Mesendoderm (in vitro differentiated cells): Measurements from ENCODE around the gene LGALS12.

Source experiments
- DNase-seq: peaks from one replicate; pipeline ENCODE4 v3.0.0; 2013
- H2AK5ac ChIP-seq: 2 replicates; pipeline ENCODE4 v1.6.1; 2013; ENCODE audit warnings: low read length, inconsistent platforms
- H2BK120ac ChIP-seq: 2 replicates; pipeline ENCODE4 v1.6.1; 2013; ENCODE audit warnings: low read depth, mild to moderate bottlenecking, low read length, moderate library complexity, mixed read lengths
- H2BK15ac ChIP-seq: replicated peaks from 2 replicates; pipeline ENCODE4 v1.6.1; 2013; ENCODE audit warnings: low read depth, mild to moderate bottlenecking, moderate library complexity
- H2BK5ac ChIP-seq: 2 replicates; pipeline ENCODE4 v1.6.1; 2013; ENCODE audit warnings: low read length, inconsistent platforms
- H3K18ac ChIP-seq: 2 replicates; pipeline ENCODE4 v1.6.1; 2013; ENCODE audit warnings: mild to moderate bottlenecking, low read length, mixed read lengths
- H3K23ac ChIP-seq: one replicate; pipeline ENCODE4 v1.6.1; 2013; ENCODE audit warnings: low read length
- H3K27ac ChIP-seq: 2 replicates; pipeline ENCODE4 v1.5.1; 2013; ENCODE audit warnings: low read depth, mild to moderate bottlenecking, inconsistent platforms, low read length, moderate library complexity
- H3K27me3 ChIP-seq: 2 replicates; pipeline ENCODE4 v1.6.1; 2013; ENCODE audit warnings: low read length, control low read depth, mild to moderate bottlenecking, inconsistent platforms; ENCODE audit not compliant: insufficient read depth, poor library complexity
- H3K36me3 ChIP-seq: 2 replicates; pipeline ENCODE4 v1.6.1; 2013; ENCODE audit warnings: low read length, inconsistent platforms; ENCODE audit not compliant: control insufficient read depth, insufficient read depth
- H3K4ac ChIP-seq: one replicate; pipeline ENCODE4 v1.6.1; 2013; ENCODE audit warnings: low read depth, mild to moderate bottlenecking, low read length, moderate library complexity
- H3K4me1 ChIP-seq: 2 replicates; pipeline ENCODE4 v1.6.1; 2013; ENCODE audit warnings: low read depth, low read length, inconsistent platforms; ENCODE audit not compliant: control insufficient read depth
- H3K4me2 ChIP-seq: 2 replicates; pipeline ENCODE4 v1.6.1; 2013; ENCODE audit warnings: low read length
- H3K4me3 ChIP-seq: 2 replicates; pipeline ENCODE4 v1.5.1; 2013; ENCODE audit warnings: mild to moderate bottlenecking, low read length
- H3K56ac ChIP-seq: one replicate; pipeline ENCODE4 v1.6.1; 2013; ENCODE audit warnings: low read length
- H3K79me1 ChIP-seq: 2 replicates; pipeline ENCODE4 v1.6.1; 2013; ENCODE audit warnings: low read length, inconsistent platforms
- H3K79me2 ChIP-seq: 2 replicates; pipeline ENCODE4 v1.6.1; 2013; ENCODE audit warnings: mild to moderate bottlenecking, low read length; ENCODE audit not compliant: control insufficient read depth, insufficient read depth
- H3K9ac ChIP-seq: 2 replicates; pipeline ENCODE4 v1.6.1; 2013; ENCODE audit warnings: low read length, inconsistent platforms
- H4K5ac ChIP-seq: one replicate; pipeline ENCODE4 v1.6.1; 2013; ENCODE audit warnings: low read length
- H4K8ac ChIP-seq: one replicate; pipeline ENCODE4 v1.6.1; 2013; ENCODE audit warnings: low read depth, mild to moderate bottlenecking, control low read depth, low read length, moderate library complexity
- WGBS: extraction: QIAGEN DNeasy Blood & Tissue Kit; methylation state at CpG from one replicate; pipeline ENCODE4 v1.1.7; 2013; ENCODE audit warnings: low lambda C conversion rate, missing lambda C conversion rate; ENCODE audit not compliant: insufficient coverage; ENCODE audit errors: extremely low coverage; 5-methylcytosine and 5-hydroxymethylcytosine counted together

Gene LGALS12

GRCh38 chr11:63501236-63501635 is 4.6 kb upstream of the LGALS12 start:
- Histone ChIP-seq H3K4me1 (peaks cover 12% of the 10 kb centered on the region), H3K56ac (no peak overlapping the region), H4K5ac (no peak overlapping the region), H2BK5ac (no peak overlapping the region), H3K4me3 (no peak overlapping the region), H3K9ac (no peak overlapping the region), H3K79me1 (no peaks in the 10 kb centered on the region), H3K27me3 (no peaks in the 10 kb centered on the region), H3K79me2 (no peaks in the 10 kb centered on the region), H3K36me3 (no peaks in the 10 kb centered on the region), H3K23ac (no peak overlapping the region), H2BK120ac (no peak overlapping the region), H3K4me2 (no peak overlapping the region), H3K27ac (no peak overlapping the region), H2AK5ac (no peak overlapping the region), H2BK15ac (no peak overlapping the region), H4K8ac (no peak overlapping the region), H3K4ac (no peak overlapping the region), H3K18ac (no peak overlapping the region)
- DNase-seq = peak; percentile 69
- no CpG with 5 or more reads among the region's 1 CpG for WGBS

GRCh38 chr11:63502252-63502820 is 3.5 kb upstream of the LGALS12 start:
- Histone ChIP-seq H2BK120ac (peak overlapping the region; percentile 86), H3K56ac (peak overlapping the region; percentile 28), H3K4me3 (no peak overlapping the region), H3K79me1 (no peaks in the 10 kb centered on the region), H3K27ac (peak overlapping the region; percentile 25), H3K23ac (no peak overlapping the region), H3K27me3 (no peaks in the 10 kb centered on the region), H3K4ac (peak overlapping the region; percentile 41), H3K18ac (peak overlapping the region; percentile 51), H3K4me2 (no peak overlapping the region), H2AK5ac (no peak overlapping the region), H3K36me3 (no peaks in the 10 kb centered on the region), H2BK15ac (no peak overlapping the region), H4K8ac (no peak overlapping the region), H3K4me1 (peaks cover 20% of the 10 kb centered on the region), H2BK5ac (peak overlapping the region; percentile 95), H4K5ac (no peak overlapping the region), H3K79me2 (no peaks in the 10 kb centered on the region), H3K9ac (no peak overlapping the region)
- WGBS = no CpG with 5 or more reads among the region's 2 CpGs
- DNase-seq = peak; percentile 28

DNA sequence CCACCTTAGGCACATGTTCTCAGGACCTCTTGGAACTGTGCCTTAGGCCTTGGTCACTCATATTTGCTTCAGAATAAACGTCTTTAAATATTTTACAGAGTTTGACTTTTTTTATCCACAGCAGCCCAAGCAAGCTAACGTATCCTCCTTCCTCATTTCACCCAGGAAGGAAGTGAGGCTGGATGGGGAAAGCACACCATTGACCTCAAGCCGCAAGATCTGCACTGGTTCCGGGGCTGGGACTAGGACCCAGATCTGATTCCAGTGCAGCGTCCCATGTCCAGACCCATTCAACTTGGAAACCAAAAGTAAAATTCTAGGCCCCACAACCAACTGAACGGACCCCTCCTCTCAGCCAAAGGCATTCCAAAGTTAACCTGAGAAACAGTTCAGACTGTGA is 2.4 kb upstream of the LGALS12 start:
- Histone ChIP-seq H2BK5ac (peak overlapping the region; percentile 90), H3K79me1 (no peaks in the 10 kb centered on the region), H2BK120ac (peak overlapping the region; percentile 46), H3K4me2 (no peak overlapping the region), H4K5ac (peak overlapping the region; percentile 54), H2AK5ac (no peak overlapping the region), H2BK15ac (no peak overlapping the region), H3K27me3 (no peaks in the 10 kb centered on the region), H3K23ac (no peak overlapping the region), H4K8ac (peak overlapping the region; percentile 67), H3K27ac (peak overlapping the region; percentile 55), H3K36me3 (no peaks in the 10 kb centered on the region), H3K9ac (no peak overlapping the region), H3K18ac (peak overlapping the region; percentile 55), H3K4me1 (peaks cover 23% of the 10 kb centered on the region), H3K79me2 (no peaks in the 10 kb centered on the region), H3K56ac (peak overlapping the region; percentile 45), H3K4ac (peak overlapping the region; percentile 98), H3K4me3 (no peak overlapping the region)
- WGBS = no CpG with 5 or more reads among the region's 6 CpGs
- no peak for DNase-seq

GRCh38 chr11:63504054-63504453 is 1.8 kb upstream of the LGALS12 start:
- WGBS = no CpG with 5 or more reads among the region's 1 CpG
- Histone ChIP-seq H4K5ac (peak overlapping the region; percentile 7), H3K18ac (no peak overlapping the region), H3K79me2 (no peaks in the 10 kb centered on the region), H3K27me3 (no peaks in the 10 kb centered on the region), H3K4me1 (peaks cover 23% of the 10 kb centered on the region), H2BK5ac (peak overlapping the region; percentile 51), H3K9ac (no peak overlapping the region), H3K23ac (no peak overlapping the region), H3K56ac (no peak overlapping the region), H3K36me3 (no peaks in the 10 kb centered on the region), H3K27ac (no peak overlapping the region), H3K4me3 (no peak overlapping the region), H4K8ac (no peak overlapping the region), H2AK5ac (no peak overlapping the region), H2BK15ac (no peak overlapping the region), H3K79me1 (no peaks in the 10 kb centered on the region), H2BK120ac (peak overlapping the region; percentile 86), H3K4me2 (no peak overlapping the region), H3K4ac (peak overlapping the region; percentile 98)
- peak; percentile 57 for DNase-seq

- Histone ChIP-seq H3K9ac (peak overlapping the region; percentile 12), H3K27me3 (no peaks in the 10 kb centered on the region), H2AK5ac (peak overlapping the region; percentile 71), H4K8ac (no peak overlapping the region), H3K56ac (peak overlapping the region; percentile 67), H3K27ac (no peak overlapping the region), H3K4me3 (no peak overlapping the region), H3K79me2 (no peaks in the 10 kb centered on the region), H3K23ac (no peak overlapping the region), H3K79me1 (no peaks in the 10 kb centered on the region), H3K18ac (peak overlapping the region; percentile 21), H4K5ac (no peak overlapping the region), H3K36me3 (no peaks in the 10 kb centered on the region), H3K4ac (peak overlapping the region; percentile 95), H2BK5ac (peak overlapping the region; percentile 43), H3K4me2 (no peak overlapping the region), H2BK120ac (peak overlapping the region; percentile 86), H2BK15ac (no peak overlapping the region), H3K4me1 (peaks cover 23% of the 10 kb centered on the region)
- DNase-seq = no peak
- WGBS = no CpG with 5 or more reads among the region's 4 CpGs
Observed at GRCh38 chr11:63504933-63505586, 824 bp upstream of the LGALS12 start.
